Measurements from ENCODE around the gene TMEM123.
A peak's percentile ranks its signal among the peaks of the same experiment; 100 is the strongest.

The TMEM123 gene

DNA sequence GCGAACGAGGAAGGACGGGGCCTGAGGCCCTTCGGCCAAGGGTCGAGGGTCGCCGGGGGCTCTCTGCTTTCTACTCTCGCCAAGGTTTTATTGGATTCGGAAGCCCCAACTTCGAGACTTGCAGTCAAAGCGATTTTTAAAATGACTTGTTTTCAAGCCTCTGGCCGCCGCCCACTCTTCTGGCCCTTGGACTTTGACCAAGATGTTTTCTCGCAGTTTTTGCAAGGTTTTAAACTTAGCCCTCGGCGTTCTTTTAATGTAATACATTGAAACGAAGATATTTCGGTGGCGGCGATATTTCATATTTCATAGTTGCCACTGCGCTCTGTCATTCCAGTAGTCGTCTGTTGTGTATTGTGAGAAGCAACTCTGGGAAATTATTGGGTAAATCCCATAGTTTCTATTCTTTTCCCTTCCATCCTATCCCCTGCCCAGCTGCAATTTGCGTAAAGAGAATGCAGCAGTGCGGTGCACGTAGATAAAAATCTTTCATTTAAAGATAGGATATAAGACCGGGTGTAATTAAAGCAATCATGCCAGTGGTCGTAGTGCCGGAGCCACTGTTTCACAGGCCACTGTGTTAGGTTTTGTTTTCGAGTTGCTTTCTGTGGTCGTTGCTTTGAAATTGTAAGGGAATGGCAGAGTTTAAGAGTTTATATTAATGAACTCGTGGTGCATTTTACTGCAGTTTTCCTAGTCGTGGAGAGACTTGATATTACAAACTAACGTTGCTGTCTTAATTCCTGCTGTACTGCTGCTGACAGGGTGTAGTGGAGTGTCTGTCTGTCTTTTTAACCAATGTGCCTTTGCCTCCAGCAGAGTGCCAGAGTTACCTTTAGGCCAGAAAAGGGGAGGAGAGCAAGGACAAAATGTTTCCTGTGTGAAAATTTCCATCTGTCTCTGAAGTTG is 104.8 kb downstream of the TMEM123 start:
- peak; percentile 31 for DNase-seq

DNA sequence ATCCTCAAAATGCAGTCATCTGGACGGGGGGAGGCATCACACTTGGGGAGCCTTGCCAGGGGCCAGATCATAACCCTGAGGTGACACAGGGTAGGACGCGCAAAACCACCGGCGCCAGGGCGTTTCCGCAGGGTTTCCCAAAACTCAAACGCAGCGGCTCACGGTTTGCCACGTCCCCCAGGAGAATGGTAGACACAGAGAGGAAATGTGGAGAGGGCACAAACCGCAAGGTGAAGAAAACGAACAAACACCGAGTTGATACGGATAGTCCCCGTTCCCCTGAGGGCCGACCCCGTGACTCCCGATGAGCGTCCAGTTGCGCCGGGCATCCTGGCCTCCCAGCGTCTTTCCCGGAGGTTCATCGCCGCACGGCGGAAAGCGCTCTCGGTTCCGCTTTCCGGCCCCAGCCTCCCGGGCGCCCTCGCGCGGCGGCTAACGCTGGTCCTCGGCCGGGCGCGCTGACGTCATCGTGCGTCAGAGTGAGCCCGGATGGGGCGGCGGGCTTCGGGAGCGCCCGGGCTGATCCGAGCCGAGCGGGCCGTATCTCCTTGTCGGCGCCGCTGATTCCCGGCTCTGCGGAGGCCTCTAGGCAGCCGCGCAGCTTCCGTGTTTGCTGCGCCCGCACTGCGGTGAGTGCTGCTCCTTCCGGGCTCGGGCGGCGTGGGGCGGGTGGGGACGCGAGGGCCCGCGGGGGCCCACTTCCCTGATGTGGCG is 105.7 kb downstream of the TMEM123 start, which contains the start of gene BIRC2:
BIRC2 (plus strand) TSS at position 467 of the 714 bp plus-strand sequence. CDS start 2,641 bp downstream, outside the sequence.
- peak; percentile 78 for DNase-seq

DNA sequence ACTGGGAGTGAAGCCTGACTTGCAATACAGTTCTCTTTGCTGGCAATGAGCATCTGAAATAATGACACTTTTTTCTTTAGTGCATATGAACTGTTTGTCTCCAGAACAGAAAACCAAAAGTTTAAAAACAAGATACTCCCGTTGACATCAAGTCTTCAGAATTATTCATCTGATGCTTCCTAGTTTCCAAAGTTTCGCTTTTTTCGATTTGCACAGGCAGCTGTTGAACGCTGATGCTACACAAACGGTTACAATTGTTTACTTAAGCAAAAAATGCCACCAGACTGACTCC is 106.2 kb downstream of the TMEM123 start:
- DNase-seq: peak; percentile 51

Data from kidney glomerular epithelial cell (primary cell).